GM12872 (cell line): Measurements from ENCODE around the gene NTM.

Experiments used
- CTCF ChIP-seq: IDR thresholded peaks from 3 replicates; pipeline ENCODE4 v1.5.1; 2011; ENCODE audit warnings: low read depth, mild to moderate bottlenecking, low read length, moderate library complexity; ENCODE audit not compliant: insufficient read depth

NTM gene

GRCh38 chr11:131375421-131375820 is 5.0 kb downstream of the NTM start:
- no peak for TF ChIP-seq CTCF

- no peak for TF ChIP-seq CTCF
Measured at GRCh38 chr11:131375915-131376314, 5.5 kb downstream of the NTM start.

GRCh38 chr11:131378931-131379330 is 8.5 kb downstream of the NTM start:
- no peak for TF ChIP-seq CTCF

GRCh38 chr11:131385763-131386390 is 15.5 kb downstream of the NTM start:
- TF ChIP-seq CTCF = no peak

- TF ChIP-seq CTCF = no peak
Measured at GRCh38 chr11:131386408-131386807, 16.0 kb downstream of the NTM start.

GRCh38 chr11:131388030-131388429 is 17.6 kb downstream of the NTM start:
- no peak for TF ChIP-seq CTCF

- TF ChIP-seq CTCF = no peak
Measured at GRCh38 chr11:131389582-131389981, 19.2 kb downstream of the NTM start.
